ENCODE results near the gene SPG21.

SPG21 gene

DNA sequence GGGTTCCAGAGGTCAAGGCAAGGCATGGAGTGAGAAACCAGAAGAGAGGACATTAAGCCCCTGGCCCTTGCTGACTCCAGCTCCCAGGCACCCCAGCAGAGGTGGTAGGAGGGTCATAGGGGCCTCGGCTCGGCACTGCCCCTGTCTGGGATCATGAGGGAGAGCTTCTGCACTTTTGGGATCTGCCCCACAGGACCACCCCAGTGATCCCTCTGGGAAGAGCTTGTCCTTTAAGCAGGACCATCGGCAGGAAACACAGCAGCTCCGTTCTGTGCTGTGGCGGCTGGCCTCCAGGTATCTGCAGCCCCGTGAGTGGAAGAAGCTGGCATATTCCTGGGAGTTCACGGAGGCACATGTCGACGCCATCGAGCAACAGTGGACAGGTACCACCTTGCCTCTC, 42.5 kb downstream of the SPG21 start:
- no peak overlapping the region for H3K27ac Mint-ChIP-seq
- H3K36me3 Mint-ChIP-seq (ENCODE audit: low read depth) = peaks cover 24% of the 10 kb centered on the region
- H3K9me3 Mint-ChIP-seq = no peaks in the 10 kb centered on the region
- TF ChIP-seq, protein P1, sequence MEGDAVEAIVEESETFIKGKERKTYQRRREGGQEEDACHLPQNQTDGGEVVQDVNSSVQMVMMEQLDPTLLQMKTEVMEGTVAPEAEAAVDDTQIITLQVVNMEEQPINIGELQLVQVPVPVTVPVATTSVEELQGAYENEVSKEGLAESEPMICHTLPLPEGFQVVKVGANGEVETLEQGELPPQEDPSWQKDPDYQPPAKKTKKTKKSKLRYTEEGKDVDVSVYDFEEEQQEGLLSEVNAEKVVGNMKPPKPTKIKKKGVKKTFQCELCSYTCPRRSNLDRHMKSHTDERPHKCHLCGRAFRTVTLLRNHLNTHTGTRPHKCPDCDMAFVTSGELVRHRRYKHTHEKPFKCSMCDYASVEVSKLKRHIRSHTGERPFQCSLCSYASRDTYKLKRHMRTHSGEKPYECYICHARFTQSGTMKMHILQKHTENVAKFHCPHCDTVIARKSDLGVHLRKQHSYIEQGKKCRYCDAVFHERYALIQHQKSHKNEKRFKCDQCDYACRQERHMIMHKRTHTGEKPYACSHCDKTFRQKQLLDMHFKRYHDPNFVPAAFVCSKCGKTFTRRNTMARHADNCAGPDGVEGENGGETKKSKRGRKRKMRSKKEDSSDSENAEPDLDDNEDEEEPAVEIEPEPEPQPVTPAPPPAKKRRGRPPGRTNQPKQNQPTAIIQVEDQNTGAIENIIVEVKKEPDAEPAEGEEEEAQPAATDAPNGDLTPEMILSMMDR (IDR thresholded peaks at IDR 0.05; ENCODE audit: unreplicated experiment in 3 of 3) = no peak
- H3K4me3 Mint-ChIP-seq = no peak overlapping the region
- no peaks in the 10 kb centered on the region for H3K27me3 Mint-ChIP-seq (ENCODE audit: low read depth)
- no peaks in the 10 kb centered on the region for H3K4me1 Mint-ChIP-seq

GRCh38 chr15:64944961-64945360, 44.8 kb downstream of the SPG21 start:
- H3K27ac Mint-ChIP-seq = no peak overlapping the region
- peaks cover 14% of the 10 kb centered on the region for H3K36me3 Mint-ChIP-seq (ENCODE audit: low read depth)

GRCh38 chr15:64943512-64944225, 46.0 kb downstream of the SPG21 start:
- Mint-ChIP-seq H3K36me3 (ENCODE audit: low read depth) (peaks cover 7% of the 10 kb centered on the region), H3K27me3 (ENCODE audit: low read depth) (no peaks in the 10 kb centered on the region), H3K4me1 (no peaks in the 10 kb centered on the region), H3K4me3 (no peak overlapping the region), H3K27ac (no peak overlapping the region), H3K9me3 (no peaks in the 10 kb centered on the region)
- TF ChIP-seq, protein P1 (IDR thresholded peaks at IDR 0.05; ENCODE audit: unreplicated experiment in 3 of 3) = no peak

More at GRCh38 chr15:64944961-64945360, 44.8 kb downstream of the SPG21 start:
- Mint-ChIP-seq H3K4me1 (no peaks in the 10 kb centered on the region), H3K27me3 (ENCODE audit: low read depth) (no peaks in the 10 kb centered on the region), H3K9me3 (no peaks in the 10 kb centered on the region), H3K4me3 (no peak overlapping the region)
- TF ChIP-seq, protein P1 (IDR thresholded peaks at IDR 0.05; ENCODE audit: unreplicated experiment in 3 of 3) = no peak

- H3K36me3 Mint-ChIP-seq (ENCODE audit: low read depth) = peaks cover 6% of the 10 kb centered on the region
Measured at GRCh38 chr15:64942356-64942755, 47.4 kb downstream of the SPG21 start.

GRCh38 chr15:64938192-64938591, 51.5 kb downstream of the SPG21 start:
- Mint-ChIP-seq H3K27ac (no peak overlapping the region), H3K4me3 (no peak overlapping the region), H3K36me3 (ENCODE audit: low read depth) (peaks cover 12% of the 10 kb centered on the region), H3K27me3 (ENCODE audit: low read depth) (no peaks in the 10 kb centered on the region), H3K9me3 (no peaks in the 10 kb centered on the region), H3K4me1 (no peaks in the 10 kb centered on the region)
- TF ChIP-seq, protein P1 (IDR thresholded peaks at IDR 0.05; ENCODE audit: unreplicated experiment in 3 of 3) = no peak

More at GRCh38 chr15:64942356-64942755, 47.4 kb downstream of the SPG21 start:
- no peak overlapping the region for H3K4me3 Mint-ChIP-seq
- H3K4me1 Mint-ChIP-seq = no peaks in the 10 kb centered on the region
- no peaks in the 10 kb centered on the region for H3K27me3 Mint-ChIP-seq (ENCODE audit: low read depth)
- no peaks in the 10 kb centered on the region for H3K9me3 Mint-ChIP-seq
- no peak overlapping the region for H3K27ac Mint-ChIP-seq
- TF ChIP-seq, protein P1 (IDR thresholded peaks at IDR 0.05; ENCODE audit: unreplicated experiment in 3 of 3) = no peak

DNA sequence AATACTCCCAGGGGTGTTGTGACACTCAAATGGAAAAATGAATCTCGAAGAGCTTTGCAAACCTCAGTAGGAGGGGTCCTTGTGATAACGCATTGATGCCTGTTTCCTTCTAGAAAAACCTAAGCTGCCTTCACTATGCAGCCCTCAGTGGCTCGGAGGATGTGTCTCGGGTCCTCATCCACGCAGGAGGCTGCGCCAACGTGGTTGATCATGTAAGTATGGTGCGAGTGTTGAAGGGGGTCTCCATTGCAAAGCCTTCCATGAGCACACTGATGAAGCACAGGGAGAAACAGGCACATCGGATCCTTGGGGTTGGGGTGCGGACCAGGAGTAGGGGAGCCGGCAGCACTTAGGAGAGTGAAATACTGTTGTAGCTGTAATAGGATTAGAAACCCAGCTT, 55.7 kb downstream of the SPG21 start:
- no peak overlapping the region for H3K27ac Mint-ChIP-seq
- TF ChIP-seq, protein P1 (IDR thresholded peaks at IDR 0.05; ENCODE audit: unreplicated experiment in 3 of 3) = no peak
- H3K27me3 Mint-ChIP-seq (ENCODE audit: low read depth) = no peaks in the 10 kb centered on the region
- H3K36me3 Mint-ChIP-seq (ENCODE audit: low read depth) = peaks cover 6% of the 10 kb centered on the region
- H3K9me3 Mint-ChIP-seq = no peaks in the 10 kb centered on the region
- H3K4me3 Mint-ChIP-seq = no peak overlapping the region
- no peaks in the 10 kb centered on the region for H3K4me1 Mint-ChIP-seq
